Glutamatergic neuron (in vitro differentiated cells): ENCODE measurements around the gene PALLD. TPM values are rescaled to one million over a fixed set of nuclear protein-coding genes. Genes with fewer than 3 reads are reported as not detected.

Experiments used
- DNase-seq: peaks from one replicate; pipeline ENCODE4 v3.0.0; 2022
- H3K27ac Mint-ChIP-seq: one replicate; pipeline ENCODE4 v1.8.0; 2020; ENCODE audit warnings: mild to moderate bottlenecking, mixed read lengths, inconsistent platforms; ENCODE audit not compliant: unreplicated experiment
- H3K27me3 Mint-ChIP-seq: one replicate; pipeline ENCODE4 v1.8.0; 2020; ENCODE audit warnings: mild to moderate bottlenecking, moderate library complexity, mixed read lengths, inconsistent platforms; ENCODE audit not compliant: unreplicated experiment
- H3K36me3 Mint-ChIP-seq: one replicate; pipeline ENCODE4 v1.8.0; 2020; ENCODE audit warnings: mild to moderate bottlenecking, mixed read lengths, inconsistent platforms; ENCODE audit not compliant: unreplicated experiment
- H3K4me1 Mint-ChIP-seq: one replicate; pipeline ENCODE4 v1.8.0; 2020; ENCODE audit warnings: mild to moderate bottlenecking, low read depth, mixed read lengths, inconsistent platforms; ENCODE audit not compliant: unreplicated experiment
- H3K4me3 Mint-ChIP-seq: one replicate; pipeline ENCODE4 v1.8.0; 2020; ENCODE audit warnings: mild to moderate bottlenecking, mixed read lengths, inconsistent platforms; ENCODE audit not compliant: unreplicated experiment
- H3K9me3 Mint-ChIP-seq: one replicate; pipeline ENCODE4 v1.8.0; 2020; ENCODE audit warnings: mild to moderate bottlenecking, moderate library complexity, mixed read lengths, inconsistent platforms; ENCODE audit not compliant: unreplicated experiment
- total RNA-seq: library from RNA; stranded (reverse); fragmentation: NEBNext Ultra II Directional; extraction: Animal tissue kit (Norgen Biotek cat#: 25700); gene quantifications from one replicate; pipeline ENCODE4 v1.2.1, GENCODE V29; 2021; ENCODE audit not compliant: unreplicated experiment
- TF ChIP-seq, protein P1 (sequence below): fragments of 200-600 bp; sonication (generic); IDR thresholded peaks from one replicate; pipeline ENCODE4 v1.5.0; 2021; ENCODE audit not compliant: partially characterized antibody, unreplicated experiment

PALLD gene
- total RNA-seq, 1 donor from 2014 or later = 37.5 TPM

DNA sequence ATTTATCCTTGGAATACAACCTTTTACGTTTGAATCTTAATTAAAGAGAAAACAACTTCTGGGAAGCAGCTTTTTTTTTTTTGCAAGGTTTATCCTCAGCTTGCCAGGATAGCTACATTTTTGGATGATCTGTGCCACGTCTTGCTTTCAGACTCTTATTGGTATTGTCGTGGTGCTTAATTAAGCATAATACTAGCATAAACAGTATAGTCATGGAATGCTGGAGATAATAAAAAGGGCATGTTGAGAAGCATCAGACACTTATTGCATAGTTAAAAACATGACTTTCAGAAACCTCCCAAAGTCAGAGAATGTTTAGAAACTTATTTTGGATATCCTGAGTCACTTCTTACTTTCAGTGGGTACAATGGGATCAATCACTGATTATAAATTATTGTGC lies 77.0 kb downstream of the PALLD start:
- no peak for DNase-seq
- H3K27me3 Mint-ChIP-seq = no peaks in the 10 kb centered on the region
- H3K4me1 Mint-ChIP-seq = peaks cover 12% of the 10 kb centered on the region
- H3K36me3 Mint-ChIP-seq = no peaks in the 10 kb centered on the region
- no peak overlapping the region for H3K4me3 Mint-ChIP-seq
- H3K9me3 Mint-ChIP-seq = no peaks in the 10 kb centered on the region
- H3K27ac Mint-ChIP-seq = no peak overlapping the region
- TF ChIP-seq, protein P1, sequence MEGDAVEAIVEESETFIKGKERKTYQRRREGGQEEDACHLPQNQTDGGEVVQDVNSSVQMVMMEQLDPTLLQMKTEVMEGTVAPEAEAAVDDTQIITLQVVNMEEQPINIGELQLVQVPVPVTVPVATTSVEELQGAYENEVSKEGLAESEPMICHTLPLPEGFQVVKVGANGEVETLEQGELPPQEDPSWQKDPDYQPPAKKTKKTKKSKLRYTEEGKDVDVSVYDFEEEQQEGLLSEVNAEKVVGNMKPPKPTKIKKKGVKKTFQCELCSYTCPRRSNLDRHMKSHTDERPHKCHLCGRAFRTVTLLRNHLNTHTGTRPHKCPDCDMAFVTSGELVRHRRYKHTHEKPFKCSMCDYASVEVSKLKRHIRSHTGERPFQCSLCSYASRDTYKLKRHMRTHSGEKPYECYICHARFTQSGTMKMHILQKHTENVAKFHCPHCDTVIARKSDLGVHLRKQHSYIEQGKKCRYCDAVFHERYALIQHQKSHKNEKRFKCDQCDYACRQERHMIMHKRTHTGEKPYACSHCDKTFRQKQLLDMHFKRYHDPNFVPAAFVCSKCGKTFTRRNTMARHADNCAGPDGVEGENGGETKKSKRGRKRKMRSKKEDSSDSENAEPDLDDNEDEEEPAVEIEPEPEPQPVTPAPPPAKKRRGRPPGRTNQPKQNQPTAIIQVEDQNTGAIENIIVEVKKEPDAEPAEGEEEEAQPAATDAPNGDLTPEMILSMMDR = no peak

DNA sequence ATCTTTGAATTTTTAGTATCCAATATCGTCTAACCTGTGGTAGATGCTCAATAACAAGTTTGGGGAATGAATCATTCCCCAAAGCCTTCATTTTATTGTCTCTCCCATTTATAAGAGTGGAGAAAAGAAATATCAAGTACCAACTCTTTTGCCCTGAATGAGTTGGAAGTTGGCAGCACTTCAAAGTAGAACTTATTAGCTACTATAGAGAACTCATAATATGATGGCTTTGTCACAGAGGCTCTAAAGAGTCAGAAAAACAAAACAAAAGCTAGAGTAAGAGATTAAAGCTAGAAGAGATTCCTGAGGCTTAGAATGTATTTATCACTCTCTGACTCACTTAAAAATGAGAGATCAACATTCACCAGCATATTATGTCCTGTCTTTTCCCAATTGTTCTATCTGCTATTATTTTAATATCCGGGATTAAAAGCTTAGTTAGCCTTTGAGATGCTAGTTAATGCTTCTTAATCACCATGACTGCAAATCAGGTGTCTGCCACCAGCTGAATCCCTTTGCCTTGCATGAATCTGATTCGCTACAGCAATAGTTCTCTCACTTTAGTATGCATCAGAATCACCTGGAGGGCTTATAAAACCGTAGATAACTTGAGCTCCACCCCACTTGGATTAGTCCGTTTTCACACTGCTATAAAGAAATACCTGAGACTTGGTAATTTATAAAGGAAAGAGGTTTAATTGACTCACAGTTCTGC lies 77.9 kb downstream of the PALLD start:
- Mint-ChIP-seq H3K27ac (no peak overlapping the region), H3K4me1 (peaks cover 5% of the 10 kb centered on the region), H3K36me3 (no peaks in the 10 kb centered on the region), H3K27me3 (no peaks in the 10 kb centered on the region), H3K9me3 (no peaks in the 10 kb centered on the region), H3K4me3 (no peak overlapping the region)
- no peak for DNase-seq
- TF ChIP-seq, protein P1 = no peak

DNA sequence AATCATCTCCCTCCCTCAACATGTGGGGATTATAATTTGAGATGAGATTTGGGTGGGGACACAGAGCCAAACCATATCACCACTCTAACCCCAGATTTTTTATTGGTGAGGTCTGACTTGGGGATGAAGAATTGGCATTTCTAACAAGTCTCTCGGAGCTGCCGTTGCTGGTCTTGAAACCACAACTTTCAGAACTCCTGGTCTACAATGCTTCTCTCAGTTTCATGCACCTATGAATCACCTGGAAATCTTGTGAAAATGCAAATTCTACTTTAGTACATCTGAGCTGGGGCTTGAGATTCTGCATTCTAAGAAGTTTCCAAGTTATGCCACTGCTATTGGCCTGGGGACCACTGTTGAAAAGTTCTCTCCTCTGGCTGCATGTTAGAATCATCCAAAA lies 78.6 kb downstream of the PALLD start:
- H3K27ac Mint-ChIP-seq = no peak overlapping the region
- H3K36me3 Mint-ChIP-seq = no peaks in the 10 kb centered on the region
- TF ChIP-seq, protein P1 = no peak
- no peaks in the 10 kb centered on the region for H3K4me1 Mint-ChIP-seq
- DNase-seq = no peak
- H3K9me3 Mint-ChIP-seq = no peaks in the 10 kb centered on the region
- H3K27me3 Mint-ChIP-seq = no peaks in the 10 kb centered on the region
- H3K4me3 Mint-ChIP-seq = no peak overlapping the region

GRCh38 chr4:168577624-168578023 lies 80.8 kb downstream of the PALLD start:
- no peak overlapping the region for H3K27ac Mint-ChIP-seq
- no peaks in the 10 kb centered on the region for H3K27me3 Mint-ChIP-seq

DNA sequence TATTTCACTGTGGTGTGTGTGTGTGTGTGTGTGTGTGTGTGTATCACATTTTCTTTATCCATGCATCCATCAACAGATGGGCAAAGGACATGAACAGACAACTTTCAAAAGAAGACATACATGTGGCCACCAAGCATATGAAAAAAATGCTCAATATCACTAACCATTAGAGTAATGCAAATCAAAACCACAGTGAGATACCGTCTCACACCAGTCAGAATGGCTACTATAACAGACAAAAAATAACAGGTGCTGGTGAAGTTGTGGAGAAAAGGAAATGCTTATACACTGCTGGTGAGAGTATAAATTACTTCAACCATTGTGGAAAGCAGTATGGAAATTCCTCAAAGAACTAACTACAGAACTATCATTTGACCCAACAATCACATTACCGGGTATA lies 83.4 kb downstream of the PALLD start:
- Mint-ChIP-seq H3K4me1 (no peaks in the 10 kb centered on the region), H3K27me3 (no peaks in the 10 kb centered on the region), H3K27ac (no peak overlapping the region), H3K36me3 (no peaks in the 10 kb centered on the region), H3K4me3 (no peak overlapping the region), H3K9me3 (peaks cover 2% of the 10 kb centered on the region)
- TF ChIP-seq, protein P1 = no peak
- no peak for DNase-seq

More at GRCh38 chr4:168577624-168578023, 80.8 kb downstream of the PALLD start:
- TF ChIP-seq, protein P1 = no peak
- Mint-ChIP-seq H3K4me1 (no peaks in the 10 kb centered on the region), H3K36me3 (no peaks in the 10 kb centered on the region), H3K9me3 (peaks cover 2% of the 10 kb centered on the region), H3K4me3 (no peak overlapping the region)
- no peak for DNase-seq
